Right atrium auricular region (tissue), 2 donors: Measurements from ENCODE around the gene GPR4. TPM values are rescaled to one million over a fixed set of nuclear protein-coding genes. Genes with fewer than 3 reads are reported as not detected.

Experiments
- DNase-seq: peaks from one replicate; pipeline ENCODE4 v3.0.0-alpha.2; 2019; ENCODE audit warnings: low spot score
- H3K27ac ChIP-seq, 2 donors: fragments of 200-600 bp; sonication (generic); 1 replicate in 1 of 2; 2 replicates in 1 of 2; pipeline ENCODE4 v1.5.1; 2016 to 2019
- H3K27me3 ChIP-seq, 2 donors: fragments of 200-600 bp; sonication (generic); one replicate each; pipeline versions ENCODE4 v1.5.1 to v1.6.0; 2017 to 2019
- H3K36me3 ChIP-seq: fragments of 200-600 bp; sonication (generic); one replicate; pipeline ENCODE4 v1.5.1; 2016
- H3K4me1 ChIP-seq, 2 donors: fragments of 200-600 bp; sonication (generic); one replicate each; pipeline versions ENCODE4 v1.5.1 to v1.6.0; 2017 to 2019
- H3K4me3 ChIP-seq, 2 donors: fragments of 200-600 bp; sonication (generic); 1 replicate in 1 of 2; 2 replicates in 1 of 2; pipeline ENCODE4 v1.5.1; 2017 to 2019; ENCODE audit warnings: mild to moderate bottlenecking in 1 of 2, moderate library complexity in 1 of 2
- H3K9me3 ChIP-seq, 2 donors: fragments of 200-600 bp; sonication (generic); one replicate each; pipeline ENCODE4 v1.5.1; 2019
- CTCF ChIP-seq, 2 donors: fragments of 200-600 bp; sonication (generic); IDR thresholded peaks; one replicate each; pipeline ENCODE4 v1.5.1; 2019; ENCODE audit warnings: antibody characterized with exemption in 2 of 2
- total RNA-seq, 2 donors: library from RNA; depleted of rRNA; stranded (reverse); fragments of >200 nt; gene quantifications; one replicate each; pipeline ENCODE4 v1.1.0, GENCODE V29; 2016

GPR4 gene
- total RNA-seq, 2 donors from 2014 or later: 6.2 to 12.1 TPM

DNA sequence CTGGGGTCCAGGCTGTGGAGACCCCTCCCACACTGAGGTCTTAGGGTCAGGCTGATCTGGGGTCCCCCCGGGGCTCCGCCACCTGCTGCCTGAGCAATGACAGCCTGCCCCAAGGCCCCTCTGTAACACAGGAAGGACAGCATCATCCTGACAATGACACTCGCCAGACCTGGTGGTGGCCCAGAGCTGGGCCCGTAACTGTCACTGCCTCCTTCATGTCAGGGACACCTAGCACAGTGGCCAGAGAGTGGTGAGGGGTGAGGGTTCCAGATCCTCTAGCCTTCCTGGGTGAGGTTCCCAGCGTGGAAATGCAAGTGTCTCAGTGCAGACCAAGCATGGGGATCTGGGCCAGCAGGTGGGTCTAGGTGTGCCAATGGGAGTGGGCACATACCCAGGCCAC lies 45.2 kb downstream of the GPR4 start:
- Histone ChIP-seq H3K9me3 (no peaks in the 10 kb centered on the region), H3K4me1 (peaks cover 0 to 12% of the 10 kb centered on the region in 2 donors), H3K4me3 (no peak overlapping the region), H3K27ac (no peak overlapping the region), H3K36me3 (peaks cover 7% of the 10 kb centered on the region), H3K27me3 (no peaks in the 10 kb centered on the region)
- TF ChIP-seq CTCF (IDR thresholded peaks at IDR 0.05): no peak
- no peak for DNase-seq

GRCh38 chr19:45554481-45554880 lies 47.5 kb downstream of the GPR4 start:
- H3K36me3 ChIP-seq: peaks cover 7% of the 10 kb centered on the region
- H3K4me3 ChIP-seq: no peak overlapping the region
- no peaks in the 10 kb centered on the region for H3K27me3 ChIP-seq
- no peaks in the 10 kb centered on the region for H3K9me3 ChIP-seq
- no peak for TF ChIP-seq CTCF (IDR thresholded peaks at IDR 0.05)
- no peak for DNase-seq
- H3K4me1 ChIP-seq: peaks cover 0 to 4% of the 10 kb centered on the region in 2 donors
- no peak overlapping the region for H3K27ac ChIP-seq

DNA sequence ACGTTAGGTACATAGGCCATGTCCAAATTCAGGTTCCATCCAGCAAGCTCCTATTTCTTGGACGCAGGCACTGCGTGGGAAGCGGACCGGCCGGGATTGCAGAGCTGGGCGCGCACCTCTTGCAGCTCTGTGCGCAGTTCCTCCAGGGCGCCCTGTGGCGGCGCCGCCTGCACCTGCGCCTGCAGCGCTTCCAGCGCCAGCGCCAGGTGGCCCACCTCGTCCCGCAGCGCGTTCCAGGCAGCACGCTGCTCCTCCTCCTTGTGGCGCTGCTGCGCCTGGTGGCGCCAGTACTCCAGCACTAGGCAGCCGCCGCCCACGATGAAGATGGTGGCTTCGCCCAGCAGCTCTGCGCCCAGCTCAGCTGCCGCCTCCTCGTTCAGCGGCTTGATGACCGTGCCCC lies 48.5 kb downstream of the GPR4 start:
- H3K9me3 ChIP-seq: no peaks in the 10 kb centered on the region
- TF ChIP-seq CTCF (IDR thresholded peaks at IDR 0.05): no peak
- no peaks in the 10 kb centered on the region for H3K27me3 ChIP-seq
- H3K36me3 ChIP-seq: peaks cover 7% of the 10 kb centered on the region
- no peak overlapping the region for H3K4me3 ChIP-seq
- H3K4me1 ChIP-seq: peaks cover 0 to 4% of the 10 kb centered on the region in 2 donors
- no peak for DNase-seq
- no peak overlapping the region for H3K27ac ChIP-seq

DNA sequence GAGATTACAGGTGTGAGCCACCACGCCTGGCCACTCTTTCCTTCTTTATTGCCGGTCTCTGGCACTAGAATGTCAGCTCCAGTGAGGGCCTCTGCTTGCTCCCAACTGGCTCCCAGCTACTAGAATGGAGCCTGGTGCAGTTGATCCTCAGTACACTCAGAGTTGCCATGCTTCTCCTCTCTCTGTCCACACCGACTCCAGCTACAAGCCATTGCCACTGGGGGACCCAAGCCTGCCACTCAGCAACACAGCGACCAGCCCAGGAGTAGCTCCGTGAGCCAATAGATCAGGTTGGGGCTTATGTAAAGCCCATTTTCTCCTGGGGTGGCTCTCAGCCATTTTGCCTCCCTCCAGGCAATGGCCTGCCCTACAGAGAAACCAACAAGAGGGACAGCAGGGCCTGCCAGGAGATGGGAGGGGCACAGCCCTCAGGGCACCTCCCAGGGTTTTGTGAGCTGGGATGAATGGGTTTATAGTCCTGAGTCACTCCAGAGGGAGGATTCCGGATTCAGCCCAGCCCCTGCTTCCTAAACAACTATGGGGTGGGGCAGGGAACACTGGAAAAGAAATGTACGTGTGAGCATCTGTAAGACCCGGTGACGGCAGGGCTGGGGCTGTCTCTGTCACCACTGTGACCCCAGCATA lies 53.9 kb downstream of the GPR4 start:
- Histone ChIP-seq H3K9me3 (no peaks in the 10 kb centered on the region), H3K27ac (no peak overlapping the region), H3K4me1 (no peaks in the 10 kb centered on the region), H3K36me3 (peaks cover 5% of the 10 kb centered on the region), H3K27me3 (no peaks in the 10 kb centered on the region), H3K4me3 (no peak overlapping the region)
- DNase-seq: no peak
- no peak for TF ChIP-seq CTCF (IDR thresholded peaks at IDR 0.05)

GRCh38 chr19:45547211-45547770 lies 54.7 kb downstream of the GPR4 start:
- no peak for DNase-seq
- Histone ChIP-seq H3K27ac (no peak overlapping the region), H3K9me3 (no peaks in the 10 kb centered on the region), H3K36me3 (no peaks in the 10 kb centered on the region), H3K27me3 (no peaks in the 10 kb centered on the region), H3K4me3 (no peak overlapping the region), H3K4me1 (no peaks in the 10 kb centered on the region)
- TF ChIP-seq CTCF (IDR thresholded peaks at IDR 0.05): no peak

- H3K9me3 ChIP-seq: no peaks in the 10 kb centered on the region
- H3K27me3 ChIP-seq: no peaks in the 10 kb centered on the region
- DNase-seq: no peak
- no peaks in the 10 kb centered on the region for H3K36me3 ChIP-seq
- no peak for TF ChIP-seq CTCF (IDR thresholded peaks at IDR 0.05)
- no peak overlapping the region for H3K4me3 ChIP-seq
- no peak overlapping the region for H3K27ac ChIP-seq
- no peaks in the 10 kb centered on the region for H3K4me1 ChIP-seq
Measured at GRCh38 chr19:45542234-45542668, 59.8 kb downstream of the GPR4 start.
